Kidney tubule cell (primary cell): Measurements from ENCODE around the gene SIX3.

Source experiments
- DNase-seq: peaks from one replicate; pipeline ENCODE4 v3.0.0-alpha.2; 2018; ENCODE audit warnings: low spot score

Gene SIX3

DNA sequence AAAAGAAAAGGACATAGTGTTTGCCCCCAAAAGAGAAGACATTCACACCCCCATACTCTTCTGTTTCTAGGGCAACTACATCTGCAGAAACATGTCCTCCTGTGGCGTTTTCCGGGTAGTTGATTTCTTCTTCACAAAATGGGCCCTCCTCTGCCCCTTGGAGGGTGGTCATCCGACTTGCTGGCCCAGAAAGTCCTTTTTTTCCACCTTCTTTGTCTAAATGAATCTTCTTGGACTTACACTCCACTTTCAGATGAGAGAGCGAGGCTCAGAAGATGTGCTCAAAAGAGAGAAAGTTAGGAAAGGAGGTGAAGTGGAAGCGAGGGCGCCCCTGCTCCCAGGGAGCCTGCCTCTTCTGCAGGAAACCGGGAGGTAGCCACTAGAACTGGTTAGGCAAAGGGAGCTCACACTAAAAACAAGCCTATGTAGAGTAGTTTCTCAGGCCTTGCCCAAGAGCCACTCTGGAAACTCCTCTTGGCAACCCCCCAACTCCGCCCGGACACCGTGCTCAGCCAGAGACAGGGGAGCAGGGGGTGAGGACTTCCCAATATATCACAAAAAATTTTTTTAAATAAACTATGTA is 10.2 kb upstream of the SIX3 start:
- DNase-seq = no peak

DNA sequence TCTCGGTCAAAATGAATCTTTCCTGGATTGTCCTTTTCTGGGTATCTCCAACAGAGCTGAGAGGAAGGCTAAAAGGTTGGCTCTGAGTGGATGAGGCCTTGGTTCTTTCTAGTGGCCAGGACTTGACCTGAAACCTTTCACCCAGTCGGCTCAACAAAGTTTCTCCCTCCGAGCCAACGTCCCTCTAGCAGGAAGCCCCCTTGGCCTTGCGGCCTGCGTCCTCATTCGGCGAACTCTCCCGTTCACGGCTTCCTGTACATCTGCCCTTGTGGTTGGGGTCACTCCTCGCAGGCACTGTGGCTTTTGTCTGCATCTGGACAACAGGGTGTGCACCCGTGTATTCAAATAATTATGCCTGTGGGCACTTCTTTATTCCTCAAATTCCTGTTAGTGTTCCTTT is 9.4 kb upstream of the SIX3 start:
- no peak for DNase-seq

DNA sequence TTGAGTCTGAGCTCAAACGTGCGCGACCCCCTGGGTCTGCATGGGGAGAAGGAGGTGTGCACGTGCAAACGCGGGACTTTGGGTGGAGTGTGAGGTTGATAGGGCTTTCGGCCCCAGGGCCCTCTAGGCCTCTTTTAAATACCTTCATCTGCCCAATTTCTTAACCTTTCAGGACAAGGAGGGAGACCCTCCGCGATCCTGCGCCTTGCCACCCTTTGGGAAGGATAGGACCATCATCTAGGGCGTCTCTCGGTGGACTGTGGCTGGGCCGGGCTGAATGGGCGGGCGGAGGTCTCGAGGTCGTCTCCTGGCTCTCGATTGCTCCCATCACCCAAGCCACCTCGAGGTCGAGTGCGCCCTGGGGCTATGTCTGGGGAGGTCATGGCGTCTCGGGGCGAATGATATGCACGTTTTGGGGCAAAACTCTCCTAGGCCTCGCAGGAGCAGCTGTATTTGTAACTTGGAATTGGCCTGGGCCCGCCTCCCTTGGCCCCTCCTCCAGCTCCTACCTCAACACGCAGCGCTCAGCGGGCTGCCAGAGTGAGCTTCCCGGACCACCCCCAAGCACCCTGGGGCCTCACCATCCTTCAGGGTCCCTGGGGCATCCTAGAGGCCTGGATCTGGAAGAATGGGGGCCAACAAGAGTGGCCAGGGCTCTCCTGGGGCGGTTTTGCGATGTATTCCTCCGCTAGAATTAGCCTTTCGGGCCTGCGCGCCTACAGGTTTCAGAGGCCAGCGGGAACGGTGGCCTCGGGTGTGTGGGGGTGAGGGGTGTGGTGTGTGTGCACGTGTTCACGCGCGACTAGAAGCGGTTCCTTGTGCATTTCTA is 8.7 kb upstream of the SIX3 start:
- no peak for DNase-seq

DNA sequence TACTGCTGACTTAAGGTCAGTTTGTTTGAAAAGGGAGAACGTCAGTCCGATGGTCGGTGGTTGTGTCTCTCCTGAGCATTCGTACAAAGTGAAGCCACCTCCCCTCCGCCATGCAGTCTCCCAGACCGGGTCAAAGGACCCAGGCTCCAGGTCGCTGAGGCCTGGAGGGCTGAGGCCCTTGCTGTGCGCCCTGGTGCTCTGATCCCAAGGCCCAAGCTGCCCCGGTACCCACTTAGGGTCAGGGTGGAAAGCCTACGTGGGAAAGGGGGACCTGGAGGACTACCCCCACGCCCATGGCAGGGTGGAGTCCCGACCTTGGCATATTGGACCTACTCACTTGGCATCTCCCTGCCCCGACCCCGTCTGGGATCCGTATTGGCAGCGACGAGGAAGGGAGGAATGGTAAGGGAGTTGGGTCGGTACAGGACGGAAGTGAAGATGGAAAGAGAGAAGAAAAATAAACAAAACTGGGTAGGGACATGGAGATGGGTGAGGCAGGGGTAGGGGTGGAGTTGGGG is 8.0 kb upstream of the SIX3 start:
- no peak for DNase-seq

DNA sequence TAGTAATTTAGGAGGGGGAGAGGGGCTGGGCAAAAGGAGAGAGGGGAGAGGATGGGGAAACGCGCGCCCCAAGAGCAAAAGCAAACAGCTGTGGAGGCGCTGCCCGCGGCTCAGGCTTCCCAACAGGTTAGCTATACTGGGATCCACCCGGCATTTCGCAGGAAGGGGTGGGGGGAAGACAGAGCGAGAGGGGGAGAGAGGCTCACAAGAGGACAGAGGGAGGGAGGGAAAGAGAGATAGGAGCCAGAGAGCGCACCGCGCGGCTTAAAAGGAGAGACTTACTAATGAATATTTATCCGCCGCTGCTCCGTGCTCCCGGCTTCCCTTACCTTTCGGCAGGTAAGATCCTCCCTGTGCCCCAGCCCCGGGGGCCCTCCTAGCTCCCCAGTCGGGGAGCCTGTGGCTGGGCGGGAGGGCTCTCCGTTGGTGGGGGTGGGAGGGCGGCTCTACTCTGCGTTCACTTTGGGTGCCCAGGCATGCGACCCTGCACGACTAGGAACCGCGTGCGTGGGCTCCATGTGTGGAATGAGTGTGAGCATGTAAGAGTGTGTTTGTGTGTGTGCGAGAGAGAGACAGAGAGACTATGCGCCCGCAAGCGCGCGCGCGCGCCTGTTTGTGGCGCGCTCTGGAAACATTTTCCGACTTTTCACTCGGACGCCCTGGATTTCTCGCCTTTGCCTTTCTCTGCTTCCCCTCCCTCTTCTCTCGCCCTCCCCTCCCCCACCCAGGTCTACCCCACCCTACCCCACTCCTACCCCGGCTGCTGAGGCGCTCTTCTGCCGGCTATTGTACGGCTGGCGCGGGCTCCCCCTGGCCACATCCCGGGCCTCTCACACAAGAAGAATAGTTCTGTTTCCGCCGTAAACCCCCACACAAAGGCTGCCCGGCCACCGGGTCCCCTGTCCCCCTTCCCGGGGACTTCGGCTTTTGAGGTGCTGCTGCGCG is 7.2 kb upstream of the SIX3 start:
- DNase-seq = no peak

DNA sequence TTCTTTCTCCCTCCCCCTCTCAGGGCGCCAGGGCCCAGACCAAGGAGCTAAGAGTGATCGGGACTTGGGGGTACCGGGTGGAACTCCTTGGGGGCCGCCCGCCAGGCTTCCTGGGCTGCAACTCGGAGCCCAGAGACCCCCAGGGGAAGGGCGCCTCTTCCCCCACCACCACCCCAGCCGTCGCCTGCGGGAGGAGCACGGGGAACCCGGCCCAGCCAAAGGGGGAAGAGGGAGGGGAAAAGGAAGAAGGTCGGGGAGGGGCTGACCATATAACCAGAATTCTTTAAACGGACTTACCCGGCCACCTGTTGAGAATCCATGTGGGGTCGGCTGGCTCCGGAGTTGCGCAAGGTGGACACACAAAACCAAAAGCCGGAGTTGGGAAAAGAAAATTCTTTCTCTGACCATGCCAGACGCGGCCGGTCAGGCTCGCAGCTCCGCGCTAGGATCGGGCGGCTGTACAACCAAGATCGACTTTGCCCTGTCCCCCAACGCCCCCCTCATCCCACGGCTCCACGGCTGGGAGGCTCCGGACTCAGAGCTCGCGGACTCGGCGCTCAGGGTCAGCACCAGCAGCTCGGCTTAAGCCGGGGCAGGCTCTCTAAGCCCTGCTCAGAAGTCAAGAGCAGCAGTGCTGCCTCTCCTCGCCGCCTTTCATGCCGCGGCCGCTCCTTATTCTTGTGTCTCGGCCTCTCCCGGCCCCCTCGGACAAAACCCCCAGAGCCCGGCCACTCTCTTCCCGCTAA is 6.3 kb upstream of the SIX3 start:
- no peak for DNase-seq

DNA sequence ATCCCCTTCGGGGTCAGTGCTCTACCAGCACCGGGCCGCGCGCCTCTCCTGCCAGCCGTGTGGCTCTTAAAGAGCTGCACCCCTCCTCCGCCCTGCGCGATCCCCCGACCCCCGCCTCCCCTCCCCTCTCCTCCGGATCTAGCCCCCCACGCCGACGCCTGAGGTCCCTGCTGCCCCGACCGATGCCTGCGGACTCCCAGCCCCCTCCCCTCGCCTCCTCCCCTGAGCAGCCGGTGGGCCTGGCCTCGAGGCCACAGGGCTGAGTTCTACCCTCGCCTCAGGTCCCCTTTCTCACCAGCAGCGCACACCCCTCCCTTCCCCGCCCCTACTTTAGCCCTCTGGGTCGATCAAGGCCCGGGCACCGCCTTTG is 5.8 kb upstream of the SIX3 start:
- no peak for DNase-seq

DNA sequence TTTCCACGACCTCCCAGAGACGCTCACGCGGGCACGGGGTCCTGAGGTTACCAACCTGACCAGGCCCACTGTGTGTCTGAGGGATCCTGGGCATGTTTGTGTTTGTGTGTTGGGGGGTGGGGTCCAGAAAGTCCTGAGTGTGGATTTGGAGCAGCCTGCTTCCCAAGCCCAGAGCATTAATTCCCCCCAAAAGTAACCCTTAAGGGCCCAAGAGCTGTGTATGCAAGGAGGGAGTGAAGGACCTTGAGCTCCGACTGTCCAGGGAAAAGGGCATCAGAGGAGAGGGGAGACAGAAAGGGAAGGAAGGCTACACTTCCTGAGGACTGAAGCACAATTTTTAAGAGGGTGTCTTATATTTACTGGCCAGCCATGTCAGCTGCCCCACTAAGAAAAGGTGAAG is 5.2 kb upstream of the SIX3 start:
- DNase-seq = no peak

DNA sequence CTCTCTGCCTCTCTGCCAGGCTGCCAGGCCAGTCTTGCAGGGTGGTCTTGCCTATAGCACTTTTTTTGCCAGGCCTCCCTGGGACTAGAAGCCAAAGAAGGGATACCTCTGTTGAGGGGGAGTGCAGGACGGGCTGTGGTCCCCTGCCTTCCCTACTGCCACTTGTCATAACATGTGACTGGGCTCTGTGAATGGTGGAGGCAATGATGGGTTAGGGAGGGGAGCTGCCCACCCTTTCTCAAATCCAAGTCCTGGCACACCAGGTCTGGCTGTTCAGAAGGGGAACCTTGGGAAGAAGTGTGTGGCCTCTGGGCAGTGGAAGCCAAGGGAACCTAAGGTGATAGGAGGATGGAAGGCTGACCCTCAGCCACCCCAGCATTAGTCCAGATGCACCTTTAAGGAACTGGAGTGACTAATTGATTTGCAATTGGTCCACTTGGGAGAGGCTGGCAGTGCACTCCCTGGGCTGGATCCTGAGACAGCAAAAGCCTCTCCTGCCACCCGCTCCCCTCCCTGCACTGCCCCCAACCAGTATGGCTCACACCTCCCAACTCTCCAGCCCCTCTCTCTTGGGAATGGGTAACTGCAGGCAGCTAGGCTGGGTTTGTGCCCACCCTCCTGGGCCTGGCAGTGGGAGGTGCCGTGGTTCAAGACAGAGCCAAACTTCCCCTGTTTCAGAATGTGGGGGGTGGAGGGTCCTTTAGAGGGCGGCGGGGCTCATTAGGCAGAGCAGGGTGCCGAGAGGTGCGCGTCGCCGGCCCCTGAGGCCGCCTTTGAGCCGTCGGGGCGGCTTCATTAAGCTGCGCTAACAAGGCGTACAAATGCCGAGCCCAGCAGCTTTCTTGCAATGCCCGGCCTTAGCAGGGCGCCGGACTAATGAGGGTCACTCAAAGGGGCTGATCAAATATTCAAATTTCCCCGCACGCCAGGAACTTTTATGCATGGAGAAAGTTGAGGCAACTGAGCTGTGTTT is 4.5 kb upstream of the SIX3 start:
- no peak for DNase-seq

DNA sequence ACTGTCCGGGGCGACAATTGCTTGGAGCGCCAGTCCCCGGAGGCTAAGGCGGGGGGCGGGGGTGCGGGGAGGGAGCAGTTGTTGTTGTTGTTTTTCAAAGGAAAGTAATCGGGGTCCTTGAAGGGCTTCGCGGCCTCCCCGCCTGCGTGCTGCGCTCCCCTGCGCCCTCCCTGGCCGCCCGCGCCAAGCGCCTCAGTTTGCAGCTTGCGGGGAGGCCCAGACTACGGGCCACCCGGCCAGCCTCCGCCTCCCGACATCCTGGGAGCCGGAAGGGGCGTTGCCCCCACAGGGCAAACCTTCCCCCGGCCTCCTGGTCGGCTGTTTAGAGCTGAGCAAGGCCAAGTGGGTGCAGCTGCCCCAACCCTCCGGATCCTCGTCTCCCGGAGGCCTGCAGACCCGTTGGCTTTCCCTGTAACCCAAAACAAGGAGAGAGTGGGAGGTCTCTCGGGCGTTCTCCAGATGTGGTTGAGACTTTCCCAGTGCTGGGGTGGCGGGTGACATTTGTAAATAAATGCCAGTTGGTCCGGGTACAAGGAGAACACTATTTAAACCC is 3.7 kb upstream of the SIX3 start:
- DNase-seq = no peak

DNA sequence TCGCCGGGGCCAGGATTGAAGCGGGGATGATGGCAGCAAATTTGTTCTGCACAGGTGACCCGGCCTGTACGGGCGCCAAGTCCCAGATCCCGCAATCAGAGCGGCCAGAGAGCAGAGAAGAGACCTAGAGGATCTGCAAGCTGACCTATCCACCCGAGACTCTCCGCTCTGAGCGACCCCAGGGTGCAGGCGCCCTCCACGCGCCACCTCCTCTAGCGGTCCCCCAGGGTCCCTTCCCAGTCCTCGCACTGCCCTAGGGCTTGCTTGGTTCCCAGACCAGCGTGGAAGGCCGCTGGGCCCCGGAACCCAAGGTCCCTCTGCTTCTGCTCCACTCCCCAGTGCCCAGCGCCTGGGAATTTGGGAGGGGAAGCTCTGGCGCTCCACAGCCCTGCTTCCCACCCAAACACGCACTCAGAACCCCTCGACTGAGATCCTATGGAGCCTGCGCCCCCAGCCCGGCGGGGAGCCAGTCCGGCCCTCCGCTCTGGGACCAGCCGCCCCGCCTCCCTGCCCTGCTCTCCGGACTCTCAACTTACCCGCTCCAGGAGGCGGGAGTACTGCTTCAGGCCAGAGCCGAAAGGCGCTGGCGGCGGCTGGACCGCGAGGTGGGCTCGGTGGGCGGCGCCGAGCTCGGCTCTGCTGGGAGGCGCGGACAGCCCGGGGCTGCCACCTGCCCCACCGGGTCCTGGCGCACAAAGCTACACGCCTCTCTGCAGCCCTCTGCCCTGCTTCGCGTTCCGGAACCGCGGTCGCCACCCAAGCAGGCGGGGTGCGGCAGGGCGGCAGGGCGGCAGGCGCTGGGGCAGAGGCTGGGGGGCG is 3.0 kb upstream of the SIX3 start:
- no peak for DNase-seq

DNA sequence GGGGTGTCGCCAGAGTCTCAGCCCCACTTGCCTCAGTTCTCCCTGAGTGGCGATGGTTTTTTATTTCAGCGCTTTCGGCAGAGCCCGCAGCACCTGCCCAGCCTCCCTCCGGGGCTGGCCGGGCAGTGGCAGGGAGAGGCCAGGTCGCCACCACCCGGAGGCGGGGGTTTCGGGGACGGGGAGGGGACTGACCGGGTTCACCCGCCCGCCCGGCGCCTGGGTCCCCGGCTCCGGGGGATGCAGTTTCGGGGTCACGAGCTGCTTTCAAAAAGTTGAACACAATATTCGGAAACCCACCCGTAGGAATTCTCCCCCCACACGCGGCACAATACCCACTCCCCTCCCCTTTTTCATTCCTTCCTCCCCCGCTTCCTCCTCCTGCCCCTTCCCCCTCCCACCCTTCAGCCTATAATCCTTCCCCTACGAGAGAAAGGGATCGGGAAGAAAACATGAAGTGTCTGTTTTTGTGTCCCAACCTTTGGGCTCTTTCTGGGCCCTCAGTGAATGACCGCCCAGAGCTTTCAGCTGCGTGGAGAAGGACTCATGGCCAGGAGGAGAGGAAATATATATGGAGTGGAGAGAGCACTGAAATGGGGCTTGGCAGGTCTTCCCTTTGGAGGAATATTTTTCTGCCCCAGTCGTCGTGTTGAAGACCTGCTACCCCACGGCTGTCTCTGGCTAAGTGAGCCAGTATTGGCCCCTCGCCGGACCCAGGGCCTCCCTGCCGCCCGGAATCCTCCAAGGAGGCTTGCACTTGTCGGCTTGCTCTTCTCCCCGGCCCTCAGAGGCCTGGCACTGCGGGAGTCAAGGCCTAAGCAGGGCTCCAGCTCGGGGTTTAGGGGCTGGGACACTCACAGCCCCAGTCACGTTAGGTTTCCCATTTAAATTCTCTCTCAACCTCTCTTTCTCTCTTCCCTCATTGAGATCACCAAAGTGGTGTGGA is 2.1 kb upstream of the SIX3 start:
- no peak for DNase-seq

DNA sequence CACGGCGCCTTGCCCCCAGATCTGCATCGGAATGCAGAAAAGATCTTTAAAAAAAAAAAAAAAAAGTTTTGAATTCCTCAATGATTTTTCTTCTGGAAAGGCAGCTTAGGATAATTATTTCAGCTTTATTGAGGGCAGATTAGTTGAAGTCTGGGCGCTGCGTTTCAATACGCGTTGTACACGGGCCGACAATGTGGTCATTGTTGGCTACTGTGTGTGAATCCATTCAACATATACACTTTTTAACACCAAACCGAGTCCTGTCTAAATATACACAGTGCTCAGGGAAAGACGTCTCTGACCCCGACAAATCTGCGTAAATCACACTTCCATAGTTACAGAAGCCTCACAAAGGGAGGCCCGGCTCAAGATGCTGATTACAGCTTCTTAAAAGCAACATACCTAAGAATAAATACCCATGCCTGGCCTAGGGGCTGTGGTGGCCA is 1.4 kb upstream of the SIX3 start:
- DNase-seq = no peak

DNA sequence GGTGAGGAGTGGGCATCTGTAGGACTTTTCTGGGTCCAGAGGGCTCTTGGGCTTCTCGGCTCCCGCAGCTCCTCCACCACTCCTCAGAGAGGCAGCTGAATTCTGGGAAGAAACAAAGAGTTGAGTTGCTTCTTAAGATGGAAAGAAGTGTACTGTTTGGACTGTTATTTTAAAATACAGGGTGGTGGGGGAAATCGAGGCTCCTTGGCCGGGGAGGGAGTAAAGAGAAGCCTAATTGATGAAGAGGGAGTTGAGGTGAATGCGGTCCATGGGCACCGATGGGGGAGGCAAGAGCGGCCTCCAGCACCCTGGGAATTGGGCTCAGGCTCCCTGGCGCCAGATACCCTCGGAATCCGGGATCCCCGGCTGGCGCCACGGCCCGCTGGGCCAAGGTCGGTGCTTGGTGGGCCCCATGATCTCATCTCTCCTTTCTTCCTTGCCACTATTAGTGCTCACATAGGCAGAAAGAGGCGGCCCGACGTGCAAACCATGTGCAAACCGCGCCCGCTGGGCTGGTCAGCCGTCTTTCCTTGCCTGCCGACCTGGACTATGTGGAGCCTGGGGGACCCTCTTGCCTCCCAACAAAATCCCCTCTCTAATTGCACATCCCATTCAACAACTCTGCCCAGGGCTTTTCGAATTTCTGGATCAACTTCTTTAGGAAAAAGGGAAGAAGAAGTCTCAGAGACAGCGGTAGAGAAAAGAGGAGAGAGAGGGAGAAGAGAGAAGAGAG is 604 bp upstream of the SIX3 start:
- no peak for DNase-seq

DNA sequence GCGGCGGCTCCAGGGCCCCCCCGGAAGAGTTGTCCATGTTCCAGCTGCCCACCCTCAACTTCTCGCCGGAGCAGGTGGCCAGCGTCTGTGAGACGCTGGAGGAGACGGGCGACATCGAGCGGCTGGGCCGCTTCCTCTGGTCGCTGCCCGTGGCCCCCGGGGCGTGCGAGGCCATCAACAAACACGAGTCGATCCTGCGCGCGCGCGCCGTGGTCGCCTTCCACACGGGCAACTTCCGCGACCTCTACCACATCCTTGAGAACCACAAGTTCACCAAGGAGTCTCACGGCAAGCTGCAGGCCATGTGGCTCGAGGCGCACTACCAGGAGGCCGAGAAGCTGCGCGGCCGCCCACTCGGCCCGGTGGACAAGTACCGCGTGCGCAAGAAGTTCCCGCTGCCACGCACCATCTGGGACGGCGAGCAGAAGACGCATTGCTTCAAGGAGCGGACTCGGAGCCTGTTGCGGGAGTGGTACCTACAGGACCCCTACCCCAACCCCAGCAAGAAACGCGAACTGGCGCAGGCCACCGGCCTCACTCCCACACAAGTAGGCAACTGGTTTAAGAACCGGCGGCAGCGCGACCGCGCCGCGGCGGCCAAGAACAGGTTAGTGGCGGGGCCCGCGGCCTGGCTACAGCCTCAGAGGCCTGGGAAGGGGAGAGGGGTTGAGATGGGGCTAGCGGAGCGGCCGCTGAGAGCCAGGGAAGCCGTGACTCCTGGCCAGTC is 965 bp downstream of the SIX3 start:
- DNase-seq = no peak

DNA sequence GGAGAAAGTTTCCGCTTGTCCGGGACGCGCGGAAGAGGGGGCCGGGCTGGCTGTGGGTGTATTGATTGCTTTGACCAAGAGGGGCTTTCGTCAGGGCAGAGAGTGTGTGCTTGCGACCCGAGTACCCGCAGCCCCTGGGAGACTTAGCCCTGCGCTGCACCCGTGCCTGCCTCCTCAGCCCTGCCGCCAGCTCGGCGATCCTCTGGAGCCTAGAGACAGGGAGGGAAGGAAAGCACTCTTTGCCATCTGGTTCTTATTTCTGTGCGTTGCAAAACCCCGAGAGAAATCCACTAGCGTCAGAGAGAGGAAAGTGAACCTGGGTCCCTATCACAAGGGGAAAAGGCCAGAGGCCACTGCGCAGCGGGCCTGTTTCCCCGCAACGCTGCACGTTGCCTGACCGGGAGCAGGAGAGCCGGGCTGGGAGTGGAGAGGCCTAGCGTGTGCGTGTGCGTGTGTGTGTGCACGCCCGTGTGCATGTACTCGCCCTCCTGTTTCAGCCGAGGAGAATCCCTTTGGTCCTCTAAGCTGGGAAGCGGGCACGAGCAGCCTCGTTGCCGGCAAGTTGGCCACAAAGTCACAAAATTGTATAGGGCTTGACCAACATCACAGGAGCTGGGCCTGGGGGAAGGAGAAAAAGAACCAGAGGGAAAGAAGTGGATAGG is 1.7 kb downstream of the SIX3 start:
- no peak for DNase-seq
